Kidney glomerular epithelial cell (primary cell): Measurements from ENCODE around the gene EPB41L4A.
A peak's percentile ranks its signal among the peaks of the same experiment; 100 is the strongest.
"Not testable (repeated sequence)": the region's sequence is repeated elsewhere in the genome, so short reads cannot be mapped to it uniquely, and the experiment has no call there.

Experiments used
- DNase-seq: peaks from one replicate; lab custom pipeline; 2025; lab: John Stamatoyannopoulos, UW

Gene EPB41L4A, protein sequence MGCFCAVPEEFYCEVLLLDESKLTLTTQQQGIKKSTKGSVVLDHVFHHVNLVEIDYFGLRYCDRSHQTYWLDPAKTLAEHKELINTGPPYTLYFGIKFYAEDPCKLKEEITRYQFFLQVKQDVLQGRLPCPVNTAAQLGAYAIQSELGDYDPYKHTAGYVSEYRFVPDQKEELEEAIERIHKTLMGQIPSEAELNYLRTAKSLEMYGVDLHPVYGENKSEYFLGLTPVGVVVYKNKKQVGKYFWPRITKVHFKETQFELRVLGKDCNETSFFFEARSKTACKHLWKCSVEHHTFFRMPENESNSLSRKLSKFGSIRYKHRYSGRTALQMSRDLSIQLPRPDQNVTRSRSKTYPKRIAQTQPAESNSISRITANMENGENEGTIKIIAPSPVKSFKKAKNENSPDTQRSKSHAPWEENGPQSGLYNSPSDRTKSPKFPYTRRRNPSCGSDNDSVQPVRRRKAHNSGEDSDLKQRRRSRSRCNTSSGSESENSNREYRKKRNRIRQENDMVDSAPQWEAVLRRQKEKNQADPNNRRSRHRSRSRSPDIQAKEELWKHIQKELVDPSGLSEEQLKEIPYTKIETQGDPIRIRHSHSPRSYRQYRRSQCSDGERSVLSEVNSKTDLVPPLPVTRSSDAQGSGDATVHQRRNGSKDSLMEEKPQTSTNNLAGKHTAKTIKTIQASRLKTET

DNA sequence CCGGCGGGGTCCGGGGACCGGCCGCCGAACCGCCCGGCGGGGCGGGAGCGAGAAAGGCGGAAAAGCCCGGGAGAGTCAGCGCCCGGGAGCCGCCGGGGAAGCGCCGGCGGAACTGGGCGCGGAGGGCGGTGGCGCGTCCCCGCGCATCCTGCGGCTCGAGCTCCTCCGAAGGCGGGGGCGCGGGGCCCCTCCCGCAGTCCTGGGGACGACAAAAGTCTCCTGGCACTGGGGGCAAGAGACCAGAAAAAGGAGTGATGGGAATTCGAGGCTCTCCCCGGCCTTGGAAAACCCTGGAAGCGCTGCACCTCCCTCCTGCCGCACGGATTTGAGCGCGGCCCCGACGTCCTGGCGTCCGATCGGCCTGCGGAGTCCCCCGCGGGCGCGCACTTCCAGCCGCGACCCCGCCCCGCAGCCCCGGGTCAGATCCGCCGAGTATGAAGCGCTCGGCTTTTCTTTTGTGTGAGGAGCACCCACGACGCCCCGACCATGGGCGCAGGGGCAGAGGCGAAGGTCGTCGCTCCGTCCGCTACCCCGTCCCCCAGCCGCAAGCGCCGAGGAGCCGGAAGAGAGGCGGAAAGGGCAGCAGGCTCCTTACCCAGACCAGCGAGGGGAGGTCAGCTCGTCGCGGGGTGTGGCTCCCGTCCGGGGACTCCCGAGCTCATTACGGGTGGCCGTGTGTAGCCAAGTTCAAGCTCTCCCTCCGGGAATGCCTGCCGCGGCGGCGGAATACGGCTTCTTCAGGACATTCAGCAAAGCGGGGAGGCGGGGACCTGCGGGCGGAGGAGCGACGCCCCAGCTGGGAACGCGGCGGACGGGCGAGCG is at the start of gene EPB41L4A:
TSS of gene EPB41L4A (minus strand) at position 114 of the 822 bp plus-strand sequence. CDS start 238 bp downstream, outside the sequence.
- peak; percentile 57 for DNase-seq

DNA sequence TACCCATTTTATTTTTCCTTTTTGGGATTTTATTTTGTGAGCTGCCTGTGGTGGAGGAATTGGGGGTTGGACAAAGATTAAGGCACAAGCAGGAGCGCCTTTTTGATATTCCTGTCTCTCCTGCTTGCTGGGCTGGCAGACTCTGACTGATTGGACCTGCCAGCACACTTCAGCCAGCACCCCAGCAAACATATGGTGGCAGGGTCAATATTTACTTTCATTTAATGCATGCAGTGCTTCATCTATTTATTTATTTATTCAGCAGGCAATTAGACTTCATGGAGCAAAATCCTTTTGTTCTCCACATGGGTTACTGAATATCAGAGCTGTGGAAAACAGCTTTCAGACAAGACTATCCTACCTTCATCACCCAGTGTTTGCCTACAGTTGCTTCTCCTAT is 48.4 kb upstream of the EPB41L4A start:
- DNase-seq: no peak

DNA sequence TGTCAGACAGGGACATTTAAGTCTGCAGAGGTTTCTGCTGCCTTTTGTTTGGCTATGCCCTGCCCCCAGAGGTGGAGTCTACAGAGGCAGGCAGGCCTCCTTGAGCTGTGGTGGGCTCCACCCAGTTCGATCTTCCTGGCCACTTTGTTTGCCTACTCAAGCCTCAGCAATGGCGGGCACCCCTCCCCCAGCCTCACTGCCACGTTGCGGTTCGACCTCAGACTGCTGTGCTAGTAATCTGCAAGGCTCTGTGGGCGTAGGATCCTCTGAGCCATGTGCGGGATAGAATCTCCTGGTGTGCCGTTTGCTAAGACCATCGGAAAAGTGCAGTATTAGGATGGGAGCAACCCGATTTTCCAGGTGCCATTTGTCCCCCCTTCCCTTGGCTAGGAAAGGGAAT is 47.2 kb upstream of the EPB41L4A start:
- DNase-seq: not testable (repeated sequence)

DNA sequence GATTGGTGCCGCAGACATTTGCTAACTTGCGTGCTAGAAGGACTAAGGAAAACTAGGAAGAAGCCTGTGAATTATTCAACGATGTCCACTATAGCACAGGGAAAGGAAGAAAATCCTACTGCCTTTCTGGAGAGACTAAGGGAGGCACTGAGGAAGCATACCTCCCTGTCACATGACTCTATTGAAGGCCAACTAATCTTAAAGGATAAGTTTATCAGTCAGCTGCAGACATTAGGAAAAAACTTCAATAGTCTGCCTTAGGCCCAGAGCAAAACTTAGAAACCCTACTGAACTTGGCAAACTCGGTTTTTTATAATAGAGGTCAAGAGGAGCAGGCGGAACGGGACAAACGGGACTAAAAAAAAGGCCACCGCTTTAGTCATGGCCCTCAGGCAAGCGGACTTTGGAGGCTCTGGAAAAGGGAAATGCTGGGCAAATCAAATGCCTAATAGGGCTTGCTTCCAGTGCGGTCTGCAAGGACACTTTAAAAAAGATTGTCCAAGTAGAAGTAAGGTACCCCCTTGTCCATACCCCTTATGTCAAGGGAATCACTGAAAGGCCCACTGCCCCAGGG is 28.2 kb upstream of the EPB41L4A start:
- not testable (repeated sequence) for DNase-seq

DNA sequence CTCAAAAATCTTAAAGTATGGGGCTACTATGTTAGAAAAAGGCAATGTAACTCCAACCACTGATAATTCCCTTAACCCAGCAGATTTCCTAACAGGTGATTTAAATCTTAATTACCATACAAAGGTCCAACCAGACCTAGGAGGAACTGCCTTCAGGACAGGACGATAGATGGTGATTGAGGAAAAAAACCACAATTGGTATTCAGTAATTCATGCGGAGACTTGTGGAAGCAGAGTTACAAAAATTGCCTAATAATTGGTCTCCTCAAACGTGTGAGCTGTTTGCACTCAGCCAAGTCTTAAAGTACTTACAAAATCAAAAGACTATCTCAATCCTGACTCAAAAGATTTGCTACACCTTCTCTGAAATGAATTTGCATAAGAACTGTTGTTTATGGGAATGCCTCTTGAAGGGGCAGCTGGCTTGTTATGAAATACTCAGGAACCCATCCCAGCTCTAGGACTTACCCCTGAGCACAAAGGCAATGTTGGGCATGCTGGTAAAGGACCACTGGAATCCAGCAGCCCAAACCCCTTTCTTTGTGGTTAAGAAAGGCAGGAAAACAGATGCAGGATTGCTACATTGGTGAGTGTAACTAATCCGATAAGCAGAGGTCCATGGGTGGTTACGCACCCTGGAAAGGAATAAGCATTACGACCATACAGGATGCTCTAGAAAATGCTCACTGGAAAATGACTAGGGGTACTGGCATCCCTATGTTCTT is 26.7 kb upstream of the EPB41L4A start:
- no peak for DNase-seq

DNA sequence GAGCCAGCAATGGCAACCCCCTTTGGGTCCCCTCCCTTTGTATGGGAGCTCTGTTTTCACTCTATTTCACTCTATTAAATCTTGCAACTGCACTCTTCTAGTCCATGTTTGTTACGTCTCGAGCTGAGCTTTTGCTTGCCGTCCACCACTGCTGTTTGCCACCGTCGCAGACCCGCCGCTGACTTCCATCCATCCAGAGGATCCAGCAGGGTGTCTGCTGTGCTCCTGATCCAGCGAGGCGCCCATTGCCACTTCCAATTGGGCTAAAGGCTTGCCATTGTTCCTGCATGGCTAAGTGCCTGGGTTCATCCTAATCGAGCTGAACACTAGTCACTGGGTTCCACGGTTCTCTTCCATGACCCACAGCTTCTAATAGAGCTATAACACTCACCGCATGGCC is 24.9 kb upstream of the EPB41L4A start:
- not testable (repeated sequence) for DNase-seq

DNA sequence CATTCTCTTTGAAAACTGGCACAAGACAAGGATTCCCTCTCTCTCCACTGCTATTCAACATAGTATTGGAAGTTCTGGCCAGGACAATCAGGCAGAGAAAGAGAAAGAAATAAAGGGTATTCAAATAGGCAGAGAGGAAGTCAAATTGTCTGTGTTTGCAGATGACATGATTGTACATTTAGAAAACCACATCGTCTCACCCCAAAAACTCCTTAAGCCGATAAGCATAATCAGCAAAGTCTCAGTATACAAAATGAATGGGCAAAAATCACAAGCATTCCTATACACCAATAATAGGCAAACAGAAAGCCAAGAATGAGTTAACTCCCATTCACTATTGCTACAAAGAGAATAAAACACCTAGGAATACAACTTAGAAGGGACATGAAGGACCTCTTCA is 21.0 kb upstream of the EPB41L4A start:
- no peak for DNase-seq

DNA sequence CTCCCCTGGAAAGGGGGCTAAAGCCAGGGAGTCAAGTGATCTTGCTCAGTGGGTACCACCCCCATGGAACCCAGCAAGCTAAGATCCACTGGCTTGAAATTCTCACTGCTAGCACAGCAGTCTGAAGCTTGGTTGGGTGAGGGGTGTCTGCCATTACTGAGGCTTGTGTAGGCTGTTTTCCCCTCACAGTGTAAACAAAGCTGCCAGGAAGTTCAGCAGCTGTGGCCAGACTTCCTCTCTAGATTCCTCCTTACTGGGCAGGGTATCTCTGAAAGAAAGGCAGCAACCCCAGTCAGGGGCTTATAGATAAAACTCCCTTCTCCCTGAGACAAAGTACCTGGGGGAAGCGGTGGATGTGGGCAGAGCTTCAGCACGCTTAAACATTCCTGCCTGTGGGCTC is 17.1 kb upstream of the EPB41L4A start:
- no peak for DNase-seq

DNA sequence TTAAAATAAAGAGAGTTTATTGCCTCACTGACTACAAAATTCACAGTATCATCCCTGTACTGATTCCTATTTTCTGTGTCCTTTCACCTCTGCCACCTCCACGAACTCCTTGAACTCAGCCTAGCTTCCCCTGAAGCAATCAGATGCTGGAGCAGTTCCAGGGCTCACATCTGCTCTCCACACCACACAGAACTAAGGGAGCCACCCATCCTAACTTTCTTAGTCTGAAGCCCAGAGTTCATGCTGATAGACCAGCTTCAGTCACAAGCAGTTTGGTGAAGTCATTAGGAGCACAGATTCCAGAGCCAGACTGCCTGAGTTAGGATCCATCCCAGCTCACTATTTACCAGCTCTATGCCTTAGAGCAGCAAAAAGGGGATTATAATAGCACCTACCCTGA is 15.6 kb upstream of the EPB41L4A start:
- no peak for DNase-seq

DNA sequence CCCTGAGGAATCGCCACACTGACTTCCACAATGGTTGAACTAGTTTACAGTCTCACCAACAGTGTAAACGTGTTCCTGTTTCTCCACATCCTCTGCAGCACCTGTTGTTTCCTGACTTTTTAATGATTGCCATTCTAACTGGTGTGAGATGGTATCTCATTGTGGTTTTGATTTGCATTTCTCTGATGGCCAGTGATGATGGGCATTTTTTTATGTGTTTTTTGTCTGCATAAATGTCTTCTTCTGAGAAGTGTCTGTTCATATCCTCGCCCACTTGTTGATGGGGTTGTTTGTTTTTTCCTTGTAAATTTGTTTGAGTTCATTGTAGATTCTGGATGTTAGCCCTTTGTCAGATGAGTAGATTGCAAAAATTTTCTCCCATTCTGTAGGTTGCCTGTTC is 7.1 kb upstream of the EPB41L4A start:
- not testable (repeated sequence) for DNase-seq

DNA sequence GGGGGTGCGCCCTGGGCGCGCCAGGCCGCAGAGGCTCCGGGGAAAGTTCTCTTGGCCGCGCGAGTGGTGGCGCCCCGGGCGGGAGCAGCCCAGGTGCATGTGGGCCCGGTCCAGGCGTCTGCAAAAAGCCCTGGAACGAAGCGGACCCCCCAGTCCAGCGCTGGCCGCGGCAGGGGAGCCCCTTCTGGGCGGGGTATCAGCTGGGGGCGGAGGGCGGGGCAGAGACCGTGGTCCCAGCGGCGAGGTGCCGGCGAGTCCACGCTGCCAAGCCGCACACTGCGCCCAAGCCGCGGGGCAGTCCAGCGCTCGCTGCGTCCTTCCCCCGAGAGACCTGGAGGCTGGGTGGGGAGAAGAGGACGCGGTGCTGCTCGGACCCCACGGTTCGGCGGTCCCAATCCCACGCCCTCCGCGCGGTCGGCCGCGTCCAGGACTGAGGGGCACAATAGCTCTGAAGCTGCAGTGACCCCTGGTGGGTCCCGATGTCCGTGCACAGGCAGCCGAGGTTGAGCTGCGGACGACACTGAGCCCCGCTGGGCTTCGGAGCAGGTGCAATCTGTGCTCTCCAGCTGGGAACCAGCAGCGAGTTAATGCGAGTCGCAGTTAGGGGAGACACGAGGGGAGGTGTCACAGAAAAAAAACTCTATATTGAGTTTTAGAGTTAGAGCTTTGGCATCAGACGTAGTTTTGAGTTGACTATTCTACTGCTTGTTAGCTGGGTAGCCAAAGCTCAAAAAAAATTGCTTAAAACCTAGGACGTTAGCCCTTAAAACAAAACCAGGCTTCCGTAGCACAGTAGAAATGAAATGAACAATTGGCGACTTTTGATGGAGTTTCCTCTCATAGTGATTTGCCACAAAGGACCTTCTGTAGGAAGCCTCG is 1.1 kb upstream of the EPB41L4A start:
- DNase-seq: peak; percentile 72

DNA sequence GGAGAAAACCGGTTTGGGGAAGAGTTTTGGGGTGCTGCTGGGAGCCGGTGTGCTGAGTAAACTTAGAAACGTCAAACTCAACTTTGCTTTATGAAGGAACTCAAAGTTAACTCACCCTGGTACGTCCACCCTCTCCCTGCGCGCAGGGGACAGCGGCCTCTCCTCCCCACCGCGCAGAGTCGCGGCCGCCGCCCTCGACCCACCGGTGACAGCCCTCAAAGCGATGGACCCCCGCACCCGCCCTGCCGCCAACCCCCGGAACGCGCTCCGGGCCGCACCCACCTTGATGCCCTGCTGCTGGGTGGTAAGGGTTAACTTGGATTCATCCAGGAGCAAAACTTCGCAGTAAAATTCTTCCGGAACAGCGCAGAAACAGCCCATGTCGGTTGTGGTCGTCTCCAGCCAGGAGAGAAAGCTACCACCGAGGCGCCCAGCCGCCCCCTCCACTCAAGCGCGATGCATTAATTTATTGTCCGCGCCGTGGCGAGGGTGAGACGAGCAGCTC is 366 bp downstream of the EPB41L4A start:
- no peak for DNase-seq

DNA sequence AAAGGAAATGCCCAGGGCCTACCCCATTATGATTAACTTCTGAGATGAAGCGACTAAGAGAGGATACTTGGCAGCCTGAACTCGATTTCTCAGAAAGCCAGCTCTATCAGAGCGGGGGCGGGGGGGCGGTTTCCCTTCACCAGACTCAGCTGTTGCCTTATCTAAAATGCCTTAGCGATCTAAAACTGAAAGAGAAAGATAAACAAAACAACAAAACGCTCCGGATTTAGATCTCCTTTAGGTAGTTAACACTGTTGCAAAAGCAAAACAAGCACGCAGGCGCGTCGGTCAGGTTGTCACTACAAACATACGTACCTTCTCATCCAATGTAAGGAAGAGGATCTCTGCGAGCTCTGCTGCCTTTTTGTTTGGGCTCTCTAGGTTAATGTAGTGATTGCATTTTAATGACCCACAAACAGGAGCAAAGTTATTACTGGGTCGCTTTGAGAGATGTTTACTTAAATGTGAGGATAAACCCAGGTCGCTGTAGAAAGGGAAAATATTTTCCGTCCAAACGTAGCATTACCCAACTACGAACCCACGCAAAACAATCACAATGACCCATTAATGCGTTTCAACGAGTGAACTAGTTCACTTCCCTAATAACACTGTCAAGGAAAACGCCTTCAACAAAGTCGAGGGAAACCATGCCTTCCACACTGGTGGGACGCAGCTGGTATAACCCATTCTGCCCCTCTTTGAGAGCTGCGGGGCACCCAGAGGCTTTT is 982 bp downstream of the EPB41L4A start:
- DNase-seq: peak; percentile 49

DNA sequence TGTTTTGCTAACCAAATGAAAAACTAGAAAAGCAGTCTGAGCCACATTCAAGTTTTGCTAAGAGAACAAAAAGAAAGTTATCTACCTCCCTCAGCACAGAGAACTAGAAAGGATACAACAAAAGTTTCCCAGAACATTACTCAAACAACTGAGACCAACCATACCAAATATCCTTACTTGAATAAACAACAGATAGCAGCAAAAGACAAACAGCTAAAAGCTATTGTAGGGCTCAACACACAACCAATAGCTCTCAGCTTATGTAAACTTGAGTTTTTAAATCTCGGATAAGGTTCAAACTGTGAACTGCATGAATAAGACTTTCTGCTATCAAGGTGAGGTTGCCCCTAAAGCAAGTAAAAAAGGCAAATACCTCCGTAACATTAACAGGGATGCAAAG is 3.5 kb downstream of the EPB41L4A start:
- no peak for DNase-seq

DNA sequence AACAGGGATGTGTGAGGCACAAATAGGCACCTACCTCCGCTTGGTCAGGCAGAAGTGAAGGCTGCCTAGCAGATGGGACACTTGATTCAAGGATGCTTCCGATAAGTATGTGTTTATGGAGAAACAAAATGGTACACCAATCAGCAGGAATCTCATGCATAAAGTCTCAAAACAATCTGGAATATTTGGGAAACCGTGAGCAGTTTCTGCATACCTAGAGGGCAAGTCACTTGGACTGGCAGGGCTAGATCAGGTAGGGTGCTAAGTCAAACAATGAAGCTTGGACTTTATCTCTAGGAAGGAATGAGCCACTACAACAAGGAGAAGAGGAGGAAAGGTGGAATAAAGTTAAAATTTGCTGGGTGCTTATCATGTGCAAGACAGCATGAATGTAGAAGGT is 5.5 kb downstream of the EPB41L4A start:
- DNase-seq: peak; percentile 29

DNA sequence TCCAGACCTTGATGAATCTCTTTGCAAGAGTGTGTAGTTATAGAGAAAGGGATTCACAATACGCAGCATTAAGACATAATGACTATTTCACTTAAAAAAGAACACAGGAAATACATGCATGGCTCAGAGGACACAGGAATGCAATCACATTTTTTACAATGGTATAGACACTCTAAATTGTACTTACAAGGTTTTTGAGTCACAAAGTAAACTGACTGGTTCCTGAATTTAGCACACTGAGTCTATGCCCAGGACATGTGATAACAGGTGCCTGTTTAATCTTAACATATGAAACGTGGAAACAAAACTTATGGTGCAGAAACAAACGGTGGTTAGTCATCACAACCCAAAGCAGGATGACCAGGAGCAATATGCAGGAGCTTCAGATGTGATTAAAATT is 6.7 kb downstream of the EPB41L4A start:
- peak; percentile 22 for DNase-seq

DNA sequence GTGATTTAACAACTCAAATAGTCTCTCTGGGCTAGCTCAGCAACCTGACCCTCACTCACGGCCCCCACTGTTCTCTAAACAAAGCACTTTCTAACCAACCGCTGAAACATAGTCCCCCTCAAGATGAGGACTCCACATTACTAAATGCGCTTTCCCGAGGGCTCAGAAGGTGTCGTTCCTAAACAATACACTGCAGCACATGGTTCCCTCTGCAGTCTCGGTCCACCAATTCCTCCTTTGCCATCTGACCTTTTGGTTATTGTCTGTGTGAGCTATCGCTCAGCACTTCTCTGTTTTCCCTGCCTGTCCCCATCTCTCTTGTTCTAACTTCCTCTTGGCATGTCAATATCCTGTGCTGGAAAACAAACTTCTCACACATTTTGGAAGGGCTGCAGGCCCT is 7.2 kb downstream of the EPB41L4A start:
- peak; percentile 16 for DNase-seq

DNA sequence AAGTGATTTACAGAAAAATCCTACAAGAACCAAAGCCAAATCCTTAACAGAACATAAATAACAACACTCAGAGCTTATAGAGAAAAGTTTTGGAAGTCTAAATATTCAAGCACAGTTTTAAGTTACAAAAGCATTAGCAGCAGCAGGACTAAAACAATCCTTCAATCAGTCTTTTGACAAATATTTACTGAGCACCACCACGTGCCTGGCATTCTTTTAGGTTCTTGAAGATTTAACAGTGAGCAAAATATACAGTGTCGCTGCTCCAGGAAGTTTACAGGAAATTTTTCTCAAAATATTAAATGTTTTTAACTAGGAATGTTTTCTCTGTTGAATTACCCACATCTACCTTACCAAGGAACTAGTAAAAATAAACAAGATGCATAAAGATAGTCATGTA is 11.4 kb downstream of the EPB41L4A start:
- no peak for DNase-seq

DNA sequence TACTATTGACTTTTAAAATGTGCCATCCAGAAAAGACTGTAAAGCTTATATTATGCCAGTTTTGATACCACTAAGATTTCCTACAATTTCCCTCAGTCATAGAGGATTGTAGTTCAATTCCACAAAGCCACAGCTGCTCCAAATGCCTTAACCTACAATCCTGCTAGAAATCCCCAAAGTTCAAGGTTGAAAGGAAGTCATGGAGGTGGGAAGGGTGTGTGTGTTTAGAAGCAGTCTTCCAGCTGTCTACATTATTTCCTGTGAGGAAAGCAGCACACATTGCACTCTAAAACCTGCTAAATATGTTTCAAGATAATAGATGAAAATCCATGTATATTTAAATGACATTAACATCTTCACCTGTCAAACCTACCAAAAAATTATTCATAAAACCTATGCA is 11.8 kb downstream of the EPB41L4A start:
- DNase-seq: no peak

DNA sequence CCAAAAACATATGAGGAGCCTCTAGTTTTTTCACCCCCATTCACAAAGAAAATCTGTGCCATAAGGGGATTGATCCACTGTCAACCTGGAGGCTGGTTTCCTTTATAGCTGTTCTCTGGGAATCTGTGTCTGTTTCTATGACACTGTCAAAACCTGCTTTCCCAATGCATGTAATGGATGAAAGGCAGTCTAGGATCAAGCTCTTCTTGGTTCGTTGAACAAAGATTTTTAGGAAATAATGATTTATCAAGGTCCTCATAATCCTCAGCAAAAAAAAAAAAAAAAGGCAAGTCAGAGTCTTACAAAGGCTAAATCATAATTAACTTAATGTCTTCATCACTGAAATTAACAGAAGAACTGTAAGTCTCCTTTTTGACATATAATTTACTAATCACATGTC is 16.0 kb downstream of the EPB41L4A start:
- DNase-seq: no peak
